Panc1 (cell line): ENCODE data around the gene CPAMD8. TPM values are rescaled to one million over a fixed set of nuclear protein-coding genes. Genes with fewer than 3 reads are reported as not detected.

Experiments used
- ATAC-seq: fragments of 200-7000 bp; cut with Tn5 transposase; 2 replicates; pipeline ENCODE4 v1.9.1; 2020; ENCODE audit warnings: mild to moderate bottlenecking, moderate library complexity
- BruUV-seq: library from RNA; stranded (reverse); fragments of 400-500 nt; replicated peaks from 2 replicates; lab custom pipeline; 2021; lab: Mats Ljungman, UMichigan
- CTCF ChIA-PET: fragments of 300-600 bp; sonication (Branson Sonifier 250); formaldehyde crosslinking; loops from one replicate; lab custom pipeline; 2022; ENCODE audit warnings: antibody characterized with exemption; lab: Charles Lee
- POLR2A ChIA-PET: fragments of 300-600 bp; sonication (Branson Sonifier 250); formaldehyde crosslinking; loops from one replicate; lab custom pipeline; 2022; ENCODE audit warnings: antibody characterized with exemption; lab: Charles Lee
- DNase-seq: peaks from one replicate; pipeline ENCODE4 v3.0.0-alpha.2; 2010; ENCODE audit warnings: low read depth, low spot score
- H3K27ac ChIP-seq: 2 replicates; pipeline ENCODE4 v1.5.1; 2011; ENCODE audit warnings: mild to moderate bottlenecking, low read length, inconsistent platforms
- H3K27me3 ChIP-seq: fragments of 200-500 bp; sonication (Bioruptor generic); 2 replicates; pipeline ENCODE4 v1.6.0; 2014; ENCODE audit warnings: low read length, inconsistent platforms; ENCODE audit not compliant: control insufficient read depth, insufficient read depth
- H3K36me3 ChIP-seq: fragments of 200-500 bp; sonication (Bioruptor generic); 2 replicates; pipeline ENCODE4 v1.5.1; 2014; ENCODE audit warnings: inconsistent platforms, mild to moderate bottlenecking, low read length, moderate library complexity; ENCODE audit not compliant: control insufficient read depth, insufficient read depth
- H3K4me1 ChIP-seq: 2 replicates; pipeline ENCODE4 v1.5.1; 2011; ENCODE audit warnings: inconsistent platforms, mild to moderate bottlenecking, low read length, moderate library complexity; ENCODE audit not compliant: control insufficient read depth, insufficient read depth
- H3K4me3 ChIP-seq, 2 experiments: 2 replicates each; pipeline ENCODE4 v1.5.1; 2011 to 2012; ENCODE audit warnings: low read depth in 2 of 2, low read length in 2 of 2, mild to moderate bottlenecking in 2 of 2, inconsistent platforms in 1 of 2, moderate library complexity in 1 of 2
- H3K9me3 ChIP-seq: fragments of 200-500 bp; sonication (Bioruptor generic); 2 replicates; pipeline ENCODE4 v1.5.1; 2014; ENCODE audit warnings: low read depth, mild to moderate bottlenecking, inconsistent platforms, low read length, moderate library complexity; ENCODE audit not compliant: control insufficient read depth, insufficient read depth
- CTCF ChIP-seq: fragments of 450-650 bp; IDR thresholded peaks from 2 replicates; pipeline ENCODE4 v1.5.1; 2017; ENCODE audit warnings: mild to moderate bottlenecking
- POLR2AphosphoS5 ChIP-seq: IDR thresholded peaks from 2 replicates; pipeline ENCODE4 v1.6.1; 2012; ENCODE audit warnings: mild to moderate bottlenecking, low read depth, low read length, moderate library complexity
- REST ChIP-seq, 2 experiments: IDR thresholded peaks; 2 replicates each; pipeline ENCODE4 v1.6.1; 2011 to 2012; ENCODE audit warnings: low read depth in 2 of 2, control low read depth in 1 of 2, low read length in 1 of 2, mild to moderate bottlenecking in 1 of 2, moderate library complexity in 1 of 2; ENCODE audit not compliant: insufficient read depth in 1 of 2
- SIN3A ChIP-seq: IDR thresholded peaks from 2 replicates; pipeline ENCODE4 v1.6.1; 2012; ENCODE audit warnings: low read depth, mild to moderate bottlenecking, low read length, moderate library complexity, borderline replicate concordance; ENCODE audit not compliant: insufficient read depth
- TCF7L2 ChIP-seq: IDR thresholded peaks from 2 replicates; pipeline ENCODE4 v1.6.1; 2011; ENCODE audit warnings: mild to moderate bottlenecking, low read depth, low read length, inconsistent platforms
- in situ Hi-C: cut with HindIII; loops from 2 replicates; pipeline ENCODE4 v1.10.0; 2016; ENCODE audit warnings: low sequenced_read_pairs, low pct_unique_long_range_greater_than_20kb
- intact Hi-C: fragments of 100-400 bp; cut with micrococcal nuclease; formaldehyde crosslinking; loops from one replicate; pipeline ENCODE4 v1.10.0; 2022; ENCODE audit not compliant: unreplicated experiment
- total RNA-seq: library from RNA; stranded (reverse); gene quantifications from one replicate; pipeline ENCODE4 v1.2.1, GENCODE V29; 2021; ENCODE audit not compliant: unreplicated experiment

Gene CPAMD8
- total RNA-seq, 1 experiment from 2014 or later, result 2.0 TPM

- BruUV-seq, result no TSS peak
- TF ChIP-seq REST (IDR thresholded peaks at IDR 0.05; ENCODE audit: insufficient read depth in 1 of 2, low read depth in 2 of 2, low read length in 1 of 2) (no peak), TCF7L2 (no peak), SIN3A (no peak), POLR2AphosphoS5 (no peak), CTCF (no peak)
- Histone ChIP-seq H3K27me3 (no peaks in the 10 kb centered on the region), H3K4me1 (no peaks in the 10 kb centered on the region), H3K4me3 (no peak overlapping the region), H3K36me3 (no peaks in the 10 kb centered on the region), H3K9me3 (no peaks in the 10 kb centered on the region), H3K27ac (no peak overlapping the region)
- POLR2A ChIA-PET, result no interaction called here
- ATAC-seq, result no peak
- DNase-seq, result no peak
- intact Hi-C loops (no loop called here), in situ Hi-C loops (no loop called here)
- CTCF ChIA-PET, result no interaction called here
Observed at GRCh38 chr19:17021793-17022590, 4.6 kb downstream of the CPAMD8 start.

- CTCF ChIA-PET, result no interaction called here
Observed at GRCh38 chr19:17021328-17021727, 5.3 kb downstream of the CPAMD8 start.

More at GRCh38 chr19:17021328-17021727, 5.3 kb downstream of the CPAMD8 start:
- in situ Hi-C loops (no loop called here), intact Hi-C loops (no loop called here)
- no peak for DNase-seq
- no TSS peak for BruUV-seq
- H3K9me3 ChIP-seq, result no peaks in the 10 kb centered on the region
- POLR2A ChIA-PET, result no interaction called here
- ATAC-seq, result no peak
- no peak overlapping the region for H3K27ac ChIP-seq
- TF ChIP-seq POLR2AphosphoS5 (no peak), CTCF (no peak), TCF7L2 (no peak), REST (IDR thresholded peaks at IDR 0.05; ENCODE audit: insufficient read depth in 1 of 2, low read depth in 2 of 2, low read length in 1 of 2) (no peak), SIN3A (no peak)
- no peak overlapping the region for H3K4me3 ChIP-seq
- H3K4me1 ChIP-seq, result no peaks in the 10 kb centered on the region
- no peaks in the 10 kb centered on the region for H3K36me3 ChIP-seq
- H3K27me3 ChIP-seq, result no peaks in the 10 kb centered on the region
